ENCODE results near the gene NOTCH1.

DNA sequence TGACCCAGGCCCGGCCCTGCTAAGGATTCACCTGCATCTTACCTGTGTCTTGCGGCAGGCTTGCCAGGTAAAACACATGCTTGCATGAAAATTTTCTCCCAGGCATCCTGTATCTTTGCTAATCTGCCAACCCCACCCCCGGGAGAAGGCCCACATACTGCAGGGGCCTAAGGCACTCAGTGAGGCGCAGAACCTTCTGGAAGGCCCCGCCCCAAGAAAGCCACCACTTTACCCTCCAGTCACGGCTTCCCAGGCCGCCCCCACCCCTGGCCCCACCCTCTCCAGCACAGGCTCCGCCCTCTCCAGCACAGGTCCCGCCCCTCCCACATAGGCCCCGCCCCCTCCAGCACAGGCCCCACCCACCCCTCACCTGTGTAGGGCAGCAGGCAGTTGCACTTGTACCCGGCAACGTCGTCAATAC, 33.2 kb downstream of the NOTCH1 start:
- TF ChIP-seq CTCF (IDR thresholded peaks at IDR 0.05; ENCODE audit: insufficient read depth, low read length, poor library complexity, severe bottlenecking) (no peak), EZH2phosphoT487 (conservative IDR thresholded peaks at IDR 0.05; ENCODE audit: low read length) (no peak)
